ENCODE data around the gene PLA2G6.
"Not testable (repeated sequence)": the region's sequence is repeated elsewhere in the genome, so short reads cannot be mapped to it uniquely, and the experiment has no call there.

The PLA2G6 gene

GRCh38 chr22:38129021-38129420 is 52.6 kb downstream of the PLA2G6 start:
- DNase-seq (ENCODE audit: low spot score) = no peak

GRCh38 chr22:38127869-38128268 is 53.8 kb downstream of the PLA2G6 start:
- no peak for DNase-seq (ENCODE audit: low spot score)

- no peak for DNase-seq (ENCODE audit: low spot score)
Observed at GRCh38 chr22:38126928-38127668, 54.5 kb downstream of the PLA2G6 start.

GRCh38 chr22:38125751-38126201 is 55.9 kb downstream of the PLA2G6 start:
- DNase-seq (ENCODE audit: low spot score) = no peak

- no peak for DNase-seq (ENCODE audit: low spot score)
Observed at GRCh38 chr22:38125038-38125610, 56.5 kb downstream of the PLA2G6 start.

- no peak for DNase-seq (ENCODE audit: low spot score)
Observed at GRCh38 chr22:38124236-38124974, 57.2 kb downstream of the PLA2G6 start.

- DNase-seq (ENCODE audit: low spot score) = no peak
Observed at GRCh38 chr22:38122616-38123015, 59.0 kb downstream of the PLA2G6 start.

- no peak for DNase-seq (ENCODE audit: low spot score)
Observed at GRCh38 chr22:38120359-38121110, 61.1 kb downstream of the PLA2G6 start.

GRCh38 chr22:38118747-38119146 is 62.9 kb downstream of the PLA2G6 start:
- not testable (repeated sequence) for DNase-seq (ENCODE audit: low spot score)

GRCh38 chr22:38118182-38118581 is 63.4 kb downstream of the PLA2G6 start:
- DNase-seq (ENCODE audit: low spot score) = no peak

GRCh38 chr22:38117556-38117955 is 64.1 kb downstream of the PLA2G6 start:
- not testable (repeated sequence) for DNase-seq (ENCODE audit: low spot score)

GRCh38 chr22:38115423-38116205 is 66.0 kb downstream of the PLA2G6 start:
- no peak for DNase-seq (ENCODE audit: low spot score)

GRCh38 chr22:38114484-38115398 is 66.9 kb downstream of the PLA2G6 start:
- peak; percentile 92 for DNase-seq (ENCODE audit: low spot score)

- no peak for DNase-seq (ENCODE audit: low spot score)
Observed at GRCh38 chr22:38112381-38112780, 69.2 kb downstream of the PLA2G6 start.

- DNase-seq (ENCODE audit: low spot score) = no peak
Observed at GRCh38 chr22:38111925-38112355, 69.7 kb downstream of the PLA2G6 start.

- no peak for DNase-seq (ENCODE audit: low spot score)
Observed at GRCh38 chr22:38110863-38111852, 70.5 kb downstream of the PLA2G6 start.

- DNase-seq (ENCODE audit: low spot score) = no peak
Observed at GRCh38 chr22:38110008-38110862, 71.4 kb downstream of the PLA2G6 start, which contains the start of gene BAIAP2L2. TSS of gene BAIAP2L2 (minus strand) at chr22:38110684. CDS start at chr22:38110525, 159 bp downstream.

Measured in COLO829 (cell line).